PC-9 (cell line): Measurements from ENCODE around the gene TRAPPC10. TPM values are rescaled to one million over a fixed set of nuclear protein-coding genes. Genes with fewer than 3 reads are reported as not detected.

Experiments
- BruUV-seq: library from RNA; stranded (reverse); fragments of 400-500 nt; replicated peaks from 2 replicates; lab custom pipeline; 2021; lab: Mats Ljungman, UMichigan
- CTCF ChIA-PET: fragments of 300-600 bp; sonication (Branson Sonifier 250); formaldehyde crosslinking; loops from one replicate; lab custom pipeline; 2022; ENCODE audit warnings: antibody characterized with exemption; lab: Charles Lee
- POLR2A ChIA-PET: fragments of 300-600 bp; sonication (Branson Sonifier 250); formaldehyde crosslinking; loops from one replicate; lab custom pipeline; 2022; ENCODE audit warnings: antibody characterized with exemption; ENCODE audit not compliant: unreplicated experiment; lab: Charles Lee
- DNase-seq, 2 experiments: peaks; one replicate each; pipeline versions ENCODE4 v3.0.0 to v3.0.0-alpha.2; 2015 to 2022; ENCODE audit warnings: mixed read lengths in 1 of 2
- H2AFZ ChIP-seq: fragments of 200-600 bp; sonication (generic); 2 replicates; pipeline ENCODE4 v1.8.1; 2017; ENCODE audit warnings: antibody characterized with exemption
- H3F3A ChIP-seq: fragments of 200-600 bp; sonication (generic); 2 replicates; pipeline ENCODE4 v1.8.1; 2017; ENCODE audit warnings: antibody characterized with exemption, mild to moderate bottlenecking, low read depth; ENCODE audit not compliant: insufficient read depth
- H3K27ac ChIP-seq: fragments of 200-600 bp; sonication (generic); 2 replicates; pipeline ENCODE4 v1.6.1; 2016; ENCODE audit warnings: mixed run types
- H3K27me3 ChIP-seq: fragments of 200-600 bp; sonication (generic); 2 replicates; pipeline ENCODE4 v1.6.1; 2016; ENCODE audit warnings: low read depth, mixed run types; ENCODE audit not compliant: insufficient read depth
- H3K36me3 ChIP-seq: fragments of 200-600 bp; sonication (generic); 2 replicates; pipeline ENCODE4 v1.6.1; 2016; ENCODE audit warnings: low read depth, mixed run types
- H3K4me1 ChIP-seq: fragments of 200-600 bp; sonication (generic); replicated peaks from 2 replicates; pipeline ENCODE4 v1.6.1; 2016; ENCODE audit warnings: mixed run types; ENCODE audit not compliant: insufficient read depth
- H3K4me2 ChIP-seq: fragments of 200-600 bp; sonication (generic); 2 replicates; pipeline ENCODE4 v1.6.1; 2017; ENCODE audit warnings: mixed run types
- H3K4me3 ChIP-seq: fragments of 200-600 bp; sonication (generic); 2 replicates; pipeline ENCODE4 v1.6.1; 2016; ENCODE audit warnings: mixed run types
- H3K79me2 ChIP-seq: fragments of 200-600 bp; sonication (generic); 2 replicates; pipeline ENCODE4 v1.6.1; 2017; ENCODE audit warnings: low read depth, mixed run types
- H3K9me2 ChIP-seq: fragments of 200-600 bp; sonication (generic); 2 replicates; pipeline ENCODE4 v1.8.1; 2017; ENCODE audit warnings: mild to moderate bottlenecking; ENCODE audit not compliant: insufficient read depth
- H3K9me3 ChIP-seq: fragments of 200-600 bp; sonication (generic); 2 replicates; pipeline ENCODE4 v1.8.1; 2016; ENCODE audit warnings: low read depth; ENCODE audit not compliant: insufficient read depth
- H4K20me1 ChIP-seq: fragments of 200-600 bp; sonication (generic); 2 replicates; pipeline ENCODE4 v1.8.1; 2017; ENCODE audit not compliant: insufficient read depth
- EZH2 ChIP-seq: fragments of 200-600 bp; sonication (generic); IDR thresholded peaks from 2 replicates; pipeline ENCODE4 v1.8.0; 2017; ENCODE audit warnings: antibody characterized with exemption, low read depth
- intact Hi-C: fragments of 100-400 bp; cut with micrococcal nuclease; formaldehyde crosslinking; loops from one replicate; pipeline ENCODE4 v1.10.0; 2022; ENCODE audit not compliant: unreplicated experiment
- total RNA-seq: library from RNA; stranded (reverse); gene quantifications from 2 replicates; pipeline ENCODE4 v1.2.3, GENCODE V29; 2021
- TF ChIP-seq, protein P1 (sequence below): fragments of 200-600 bp; sonication (generic); conservative IDR thresholded peaks from 2 replicates; pipeline ENCODE4 v1.6.1; 2017; ENCODE audit warnings: mixed run types, antibody characterized with exemption, mild to moderate bottlenecking, moderate library complexity

The TRAPPC10 gene
- total RNA-seq, 1 experiment from 2014 or later: 27.2 TPM

GRCh38 chr21:43975469-43976098 is 36.5 kb upstream of the TRAPPC10 start:
- H3K4me1 ChIP-seq: no peaks in the 10 kb centered on the region
- no TSS peak for BruUV-seq
- no peaks in the 10 kb centered on the region for H3K36me3 ChIP-seq
- intact Hi-C loops: no loop called here
- H3F3A ChIP-seq: peaks cover 3% of the 10 kb centered on the region; the same call in 1 of the 2 replicates
- no peak for TF ChIP-seq EZH2
- TF ChIP-seq, protein P1, sequence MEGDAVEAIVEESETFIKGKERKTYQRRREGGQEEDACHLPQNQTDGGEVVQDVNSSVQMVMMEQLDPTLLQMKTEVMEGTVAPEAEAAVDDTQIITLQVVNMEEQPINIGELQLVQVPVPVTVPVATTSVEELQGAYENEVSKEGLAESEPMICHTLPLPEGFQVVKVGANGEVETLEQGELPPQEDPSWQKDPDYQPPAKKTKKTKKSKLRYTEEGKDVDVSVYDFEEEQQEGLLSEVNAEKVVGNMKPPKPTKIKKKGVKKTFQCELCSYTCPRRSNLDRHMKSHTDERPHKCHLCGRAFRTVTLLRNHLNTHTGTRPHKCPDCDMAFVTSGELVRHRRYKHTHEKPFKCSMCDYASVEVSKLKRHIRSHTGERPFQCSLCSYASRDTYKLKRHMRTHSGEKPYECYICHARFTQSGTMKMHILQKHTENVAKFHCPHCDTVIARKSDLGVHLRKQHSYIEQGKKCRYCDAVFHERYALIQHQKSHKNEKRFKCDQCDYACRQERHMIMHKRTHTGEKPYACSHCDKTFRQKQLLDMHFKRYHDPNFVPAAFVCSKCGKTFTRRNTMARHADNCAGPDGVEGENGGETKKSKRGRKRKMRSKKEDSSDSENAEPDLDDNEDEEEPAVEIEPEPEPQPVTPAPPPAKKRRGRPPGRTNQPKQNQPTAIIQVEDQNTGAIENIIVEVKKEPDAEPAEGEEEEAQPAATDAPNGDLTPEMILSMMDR: peak; percentile 81
- no peaks in the 10 kb centered on the region for H3K79me2 ChIP-seq
- H2AFZ ChIP-seq: no peak overlapping the region
- no peaks in the 10 kb centered on the region for H3K27me3 ChIP-seq
- no peaks in the 10 kb centered on the region for H3K9me3 ChIP-seq
- peak in 1 of 2 experiments; percentile 68 for DNase-seq
- H3K4me3 ChIP-seq: no peak overlapping the region
- ChIA-PET POLR2A (interaction anchor here (0.6 kb wide), 1 partner anchor 165 kb away, joined by 3 read pairs; no protein-coding TSS in a partner anchor), CTCF (no interaction called here)
- no peak overlapping the region for H3K4me2 ChIP-seq
- H3K27ac ChIP-seq: no peak overlapping the region
- H4K20me1 ChIP-seq: no peaks in the 10 kb centered on the region
- H3K9me2 ChIP-seq: no peaks in the 10 kb centered on the region

DNA sequence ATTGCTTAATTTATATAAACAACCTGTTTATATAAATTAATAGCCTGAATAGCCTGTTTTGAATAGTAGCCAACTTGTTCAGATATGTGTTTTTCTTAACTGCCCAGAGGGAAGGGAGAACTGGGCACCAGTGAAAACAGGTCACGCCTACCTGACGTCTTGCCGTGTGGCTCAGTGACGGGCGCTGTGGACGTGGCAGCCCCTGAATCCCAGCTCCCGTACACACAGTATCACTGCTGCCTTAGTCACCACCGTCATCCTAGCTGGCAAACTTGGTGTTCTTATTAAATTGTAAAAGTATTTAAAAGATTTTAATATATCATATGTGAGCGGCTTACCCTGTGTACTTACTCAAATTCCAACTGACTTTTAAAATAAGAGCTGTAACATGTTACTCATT is 35.4 kb upstream of the TRAPPC10 start:
- no peak overlapping the region for H3K4me3 ChIP-seq
- no peak overlapping the region for H3K27ac ChIP-seq
- DNase-seq: no peak
- no peak overlapping the region for H2AFZ ChIP-seq
- H3K4me2 ChIP-seq: no peak overlapping the region
- H3K9me3 ChIP-seq: no peaks in the 10 kb centered on the region
- H3K4me1 ChIP-seq: no peaks in the 10 kb centered on the region
- H3K79me2 ChIP-seq: no peaks in the 10 kb centered on the region
- no peaks in the 10 kb centered on the region for H3K27me3 ChIP-seq
- peaks cover 3% of the 10 kb centered on the region; the same call in 1 of the 2 replicates for H3F3A ChIP-seq
- POLR2A ChIA-PET: no interaction called here
- H4K20me1 ChIP-seq: no peaks in the 10 kb centered on the region
- BruUV-seq: no TSS peak
- no peaks in the 10 kb centered on the region for H3K9me2 ChIP-seq
- H3K36me3 ChIP-seq: no peaks in the 10 kb centered on the region
- CTCF ChIA-PET: no interaction called here
- TF ChIP-seq EZH2: no peak
- TF ChIP-seq, protein P1: no peak
- intact Hi-C loops: no loop called here

- no peak for DNase-seq
- intact Hi-C loops: no loop called here
- peaks cover 3% of the 10 kb centered on the region; the same call in 1 of the 2 replicates for H3F3A ChIP-seq
- ChIA-PET CTCF (no interaction called here), POLR2A (no interaction called here)
- H3K27me3 ChIP-seq: no peaks in the 10 kb centered on the region
- H2AFZ ChIP-seq: no peak overlapping the region
- H3K4me1 ChIP-seq: no peaks in the 10 kb centered on the region
- no peaks in the 10 kb centered on the region for H3K79me2 ChIP-seq
- H3K27ac ChIP-seq: no peak overlapping the region
- no TSS peak for BruUV-seq
- H3K9me3 ChIP-seq: no peaks in the 10 kb centered on the region
- H3K36me3 ChIP-seq: no peaks in the 10 kb centered on the region
- no peak for TF ChIP-seq EZH2
- TF ChIP-seq, protein P1: no peak
- H4K20me1 ChIP-seq: no peaks in the 10 kb centered on the region
- no peaks in the 10 kb centered on the region for H3K9me2 ChIP-seq
- H3K4me2 ChIP-seq: no peak overlapping the region
- H3K4me3 ChIP-seq: no peak overlapping the region
These were observed 34.0 kb upstream of the TRAPPC10 start for GRCh38 chr21:43978060-43978459.
